ENCODE measurements around the gene CKS1B.

DNA sequence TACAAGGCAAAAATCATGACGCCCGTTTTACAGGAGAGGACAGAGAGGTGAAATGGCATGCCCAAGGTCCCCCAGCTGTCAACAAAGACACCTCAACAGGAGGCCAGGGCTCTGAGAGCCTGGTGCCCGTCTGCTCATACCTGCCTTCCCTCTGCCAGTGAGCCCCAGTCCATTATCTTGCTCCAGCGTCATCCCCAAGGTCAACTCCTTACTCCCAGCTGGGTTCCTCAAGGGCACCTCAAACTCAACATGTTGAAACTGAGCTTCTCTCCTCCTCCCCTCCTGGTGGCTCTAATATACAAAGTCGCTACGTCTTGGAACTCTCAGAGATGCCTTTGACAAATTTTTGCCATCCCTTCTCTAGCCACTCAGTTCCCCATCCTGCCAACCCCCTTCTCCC lies 21.8 kb upstream of the CKS1B start:
- TF ChIP-seq, protein P1, sequence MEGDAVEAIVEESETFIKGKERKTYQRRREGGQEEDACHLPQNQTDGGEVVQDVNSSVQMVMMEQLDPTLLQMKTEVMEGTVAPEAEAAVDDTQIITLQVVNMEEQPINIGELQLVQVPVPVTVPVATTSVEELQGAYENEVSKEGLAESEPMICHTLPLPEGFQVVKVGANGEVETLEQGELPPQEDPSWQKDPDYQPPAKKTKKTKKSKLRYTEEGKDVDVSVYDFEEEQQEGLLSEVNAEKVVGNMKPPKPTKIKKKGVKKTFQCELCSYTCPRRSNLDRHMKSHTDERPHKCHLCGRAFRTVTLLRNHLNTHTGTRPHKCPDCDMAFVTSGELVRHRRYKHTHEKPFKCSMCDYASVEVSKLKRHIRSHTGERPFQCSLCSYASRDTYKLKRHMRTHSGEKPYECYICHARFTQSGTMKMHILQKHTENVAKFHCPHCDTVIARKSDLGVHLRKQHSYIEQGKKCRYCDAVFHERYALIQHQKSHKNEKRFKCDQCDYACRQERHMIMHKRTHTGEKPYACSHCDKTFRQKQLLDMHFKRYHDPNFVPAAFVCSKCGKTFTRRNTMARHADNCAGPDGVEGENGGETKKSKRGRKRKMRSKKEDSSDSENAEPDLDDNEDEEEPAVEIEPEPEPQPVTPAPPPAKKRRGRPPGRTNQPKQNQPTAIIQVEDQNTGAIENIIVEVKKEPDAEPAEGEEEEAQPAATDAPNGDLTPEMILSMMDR (IDR thresholded peaks at IDR 0.05; ENCODE audit: low read length) = no peak
- no peak for TF ChIP-seq EZH2 (IDR thresholded peaks at IDR 0.05; ENCODE audit: borderline replicate concordance, low read length)
